ENCODE measurements around the gene REEP3.

GRCh38 chr10:63608511-63608910, 87.3 kb downstream of the REEP3 start:
- TF ChIP-seq CTCF (conservative IDR thresholded peaks at IDR 0.05; ENCODE audit: low read depth, low read length) (no peak), EZH2 (IDR thresholded peaks at IDR 0.05; ENCODE audit: borderline replicate concordance, low read depth, low read length, poor library complexity, severe bottlenecking) (no peak)

Data from A673 (cell line).